Measurements from ENCODE around the gene LINGO1.
A peak's percentile ranks its signal among the peaks of the same experiment; 100 is the strongest.

Gene LINGO1

DNA sequence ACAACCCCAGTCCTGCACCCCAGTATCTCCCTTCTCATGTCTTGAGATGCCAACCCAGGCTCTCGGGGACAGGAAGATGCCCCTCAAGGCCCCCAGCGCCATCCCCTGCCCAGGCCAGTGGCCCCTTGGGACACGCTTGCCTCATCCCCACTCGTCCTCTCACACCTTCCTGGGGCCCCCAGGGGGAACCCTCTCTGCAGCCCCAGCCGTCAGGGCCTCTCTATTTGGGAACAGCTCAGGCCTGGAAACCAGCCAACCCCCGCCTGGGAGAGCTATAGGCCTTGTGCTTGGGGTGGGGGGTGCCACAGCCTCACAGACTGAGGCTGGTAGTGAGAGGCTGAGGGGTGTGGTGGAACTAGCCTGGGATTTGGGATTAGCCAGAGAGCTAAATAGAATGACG, 7.8 kb downstream of the LINGO1 start:
- Histone ChIP-seq H3K9ac (ENCODE audit: low read length) (no peak overlapping the region), H2BK15ac (replicated peaks; ENCODE audit: low read depth) (no peak overlapping the region), H3K27me3 (ENCODE audit: insufficient read depth, low read length, poor library complexity) (no peaks in the 10 kb centered on the region), H3K36me3 (ENCODE audit: control insufficient read depth, insufficient read depth, low read length) (no peaks in the 10 kb centered on the region), H3K56ac (ENCODE audit: low read length) (no peak overlapping the region), H3K23ac (ENCODE audit: low read length) (no peak overlapping the region), H3K4me2 (ENCODE audit: low read length) (no peak overlapping the region), H2BK120ac (ENCODE audit: low read depth, low read length) (no peak overlapping the region), H2BK5ac (ENCODE audit: low read length) (no peak overlapping the region), H3K4me3 (ENCODE audit: low read length) (no peak overlapping the region), H4K8ac (ENCODE audit: low read depth, low read length) (no peak overlapping the region), H3K79me1 (ENCODE audit: low read length) (no peaks in the 10 kb centered on the region), H3K79me2 (ENCODE audit: control insufficient read depth, insufficient read depth, low read length) (no peaks in the 10 kb centered on the region), H3K18ac (ENCODE audit: low read length) (no peak overlapping the region), H4K5ac (ENCODE audit: low read length) (no peak overlapping the region), H3K4ac (ENCODE audit: low read depth, low read length) (no peak overlapping the region), H2AK5ac (ENCODE audit: low read length) (no peak overlapping the region), H3K4me1 (ENCODE audit: control insufficient read depth, low read depth, low read length) (peaks cover 9% of the 10 kb centered on the region), H3K27ac (ENCODE audit: low read depth, low read length) (no peak overlapping the region)
- no peak for DNase-seq
- WGBS (ENCODE audit: extremely low coverage, insufficient coverage, low lambda C conversion rate): no CpG with 5 or more reads among the region's 7 CpGs

GRCh38 chr15:77623755-77624524, 8.8 kb downstream of the LINGO1 start:
- Histone ChIP-seq H4K8ac (ENCODE audit: low read depth, low read length) (no peak overlapping the region), H3K27ac (ENCODE audit: low read depth, low read length) (no peak overlapping the region), H2BK15ac (replicated peaks; ENCODE audit: low read depth) (no peak overlapping the region), H3K4ac (ENCODE audit: low read depth, low read length) (no peak overlapping the region), H2AK5ac (ENCODE audit: low read length) (peak overlapping the region; percentile 87), H3K4me1 (ENCODE audit: control insufficient read depth, low read depth, low read length) (peaks cover 9% of the 10 kb centered on the region), H3K18ac (ENCODE audit: low read length) (no peak overlapping the region), H2BK5ac (ENCODE audit: low read length) (peak overlapping the region; percentile 23), H3K27me3 (ENCODE audit: insufficient read depth, low read length, poor library complexity) (no peaks in the 10 kb centered on the region), H2BK120ac (ENCODE audit: low read depth, low read length) (no peak overlapping the region), H3K4me2 (ENCODE audit: low read length) (no peak overlapping the region), H3K79me2 (ENCODE audit: control insufficient read depth, insufficient read depth, low read length) (no peaks in the 10 kb centered on the region), H4K5ac (ENCODE audit: low read length) (no peak overlapping the region), H3K9ac (ENCODE audit: low read length) (no peak overlapping the region), H3K23ac (ENCODE audit: low read length) (peak overlapping the region; percentile 29), H3K4me3 (ENCODE audit: low read length) (no peak overlapping the region), H3K56ac (ENCODE audit: low read length) (peak overlapping the region; percentile 49), H3K79me1 (ENCODE audit: low read length) (no peaks in the 10 kb centered on the region), H3K36me3 (ENCODE audit: control insufficient read depth, insufficient read depth, low read length) (no peaks in the 10 kb centered on the region)
- no CpG with 5 or more reads among the region's 11 CpGs for WGBS (ENCODE audit: extremely low coverage, insufficient coverage, low lambda C conversion rate)
- peak; percentile 62 for DNase-seq

GRCh38 chr15:77622934-77623754, 9.6 kb downstream of the LINGO1 start:
- H2BK5ac ChIP-seq (ENCODE audit: low read length): no peak overlapping the region
- no CpG with 5 or more reads among the region's 18 CpGs for WGBS (ENCODE audit: extremely low coverage, insufficient coverage, low lambda C conversion rate)
- H3K27me3 ChIP-seq (ENCODE audit: insufficient read depth, low read length, poor library complexity): no peaks in the 10 kb centered on the region
- H3K56ac ChIP-seq (ENCODE audit: low read length): no peak overlapping the region
- peak; percentile 89 for DNase-seq
- peak overlapping the region; percentile 28 for H3K18ac ChIP-seq (ENCODE audit: low read length)
- H3K23ac ChIP-seq (ENCODE audit: low read length): no peak overlapping the region
- no peaks in the 10 kb centered on the region for H3K79me2 ChIP-seq (ENCODE audit: control insufficient read depth, insufficient read depth, low read length)
- H3K79me1 ChIP-seq (ENCODE audit: low read length): no peaks in the 10 kb centered on the region
- no peak overlapping the region for H3K9ac ChIP-seq (ENCODE audit: low read length)
- no peak overlapping the region for H2BK15ac ChIP-seq (replicated peaks; ENCODE audit: low read depth)
- no peak overlapping the region for H3K4me2 ChIP-seq (ENCODE audit: low read length)
- H3K36me3 ChIP-seq (ENCODE audit: control insufficient read depth, insufficient read depth, low read length): no peaks in the 10 kb centered on the region
- no peak overlapping the region for H3K4ac ChIP-seq (ENCODE audit: low read depth, low read length)
- H4K5ac ChIP-seq (ENCODE audit: low read length): no peak overlapping the region
- no peak overlapping the region for H4K8ac ChIP-seq (ENCODE audit: low read depth, low read length)
- no peak overlapping the region for H3K27ac ChIP-seq (ENCODE audit: low read depth, low read length)
- no peak overlapping the region for H2BK120ac ChIP-seq (ENCODE audit: low read depth, low read length)
- peaks cover 9% of the 10 kb centered on the region for H3K4me1 ChIP-seq (ENCODE audit: control insufficient read depth, low read depth, low read length)
- no peak overlapping the region for H3K4me3 ChIP-seq (ENCODE audit: low read length)
- no peak overlapping the region for H2AK5ac ChIP-seq (ENCODE audit: low read length)

- whole genome bisulfite sequencing (ENCODE audit: extremely low coverage, insufficient coverage, low lambda C conversion rate): no CpG with 5 or more reads among the region's 22 CpGs
- no peak overlapping the region for H3K27ac ChIP-seq (ENCODE audit: low read depth, low read length)
Observed at GRCh38 chr15:77622209-77622933, 10.3 kb downstream of the LINGO1 start.

GRCh38 chr15:77621847-77622208, 10.9 kb downstream of the LINGO1 start:
- Histone ChIP-seq H3K27ac (ENCODE audit: low read depth, low read length) (no peak overlapping the region), H3K9ac (ENCODE audit: low read length) (no peak overlapping the region), H3K4me2 (ENCODE audit: low read length) (no peak overlapping the region), H4K8ac (ENCODE audit: low read depth, low read length) (no peak overlapping the region), H3K79me2 (ENCODE audit: control insufficient read depth, insufficient read depth, low read length) (no peaks in the 10 kb centered on the region), H3K56ac (ENCODE audit: low read length) (peak overlapping the region; percentile 65), H2BK120ac (ENCODE audit: low read depth, low read length) (no peak overlapping the region), H2BK15ac (replicated peaks; ENCODE audit: low read depth) (no peak overlapping the region), H3K18ac (ENCODE audit: low read length) (no peak overlapping the region), H3K4me3 (ENCODE audit: low read length) (no peak overlapping the region), H2BK5ac (ENCODE audit: low read length) (no peak overlapping the region), H3K79me1 (ENCODE audit: low read length) (no peaks in the 10 kb centered on the region), H3K23ac (ENCODE audit: low read length) (no peak overlapping the region), H3K36me3 (ENCODE audit: control insufficient read depth, insufficient read depth, low read length) (no peaks in the 10 kb centered on the region), H3K4me1 (ENCODE audit: control insufficient read depth, low read depth, low read length) (peaks cover 9% of the 10 kb centered on the region), H4K5ac (ENCODE audit: low read length) (no peak overlapping the region), H2AK5ac (ENCODE audit: low read length) (no peak overlapping the region), H3K27me3 (ENCODE audit: insufficient read depth, low read length, poor library complexity) (no peaks in the 10 kb centered on the region), H3K4ac (ENCODE audit: low read depth, low read length) (no peak overlapping the region)
- WGBS (ENCODE audit: extremely low coverage, insufficient coverage, low lambda C conversion rate): no CpG with 5 or more reads among the region's 16 CpGs
- no peak for DNase-seq

More at GRCh38 chr15:77622209-77622933, 10.3 kb downstream of the LINGO1 start:
- Histone ChIP-seq H2BK15ac (replicated peaks; ENCODE audit: low read depth) (no peak overlapping the region), H3K23ac (ENCODE audit: low read length) (no peak overlapping the region), H2BK5ac (ENCODE audit: low read length) (no peak overlapping the region), H3K4ac (ENCODE audit: low read depth, low read length) (no peak overlapping the region), H2AK5ac (ENCODE audit: low read length) (no peak overlapping the region), H3K9ac (ENCODE audit: low read length) (no peak overlapping the region), H3K36me3 (ENCODE audit: control insufficient read depth, insufficient read depth, low read length) (no peaks in the 10 kb centered on the region), H3K56ac (ENCODE audit: low read length) (peak overlapping the region; percentile 40), H4K8ac (ENCODE audit: low read depth, low read length) (no peak overlapping the region), H3K4me2 (ENCODE audit: low read length) (no peak overlapping the region), H3K4me3 (ENCODE audit: low read length) (no peak overlapping the region), H3K79me1 (ENCODE audit: low read length) (no peaks in the 10 kb centered on the region), H3K79me2 (ENCODE audit: control insufficient read depth, insufficient read depth, low read length) (no peaks in the 10 kb centered on the region), H3K18ac (ENCODE audit: low read length) (peak overlapping the region; percentile 28), H3K27me3 (ENCODE audit: insufficient read depth, low read length, poor library complexity) (no peaks in the 10 kb centered on the region), H4K5ac (ENCODE audit: low read length) (no peak overlapping the region), H2BK120ac (ENCODE audit: low read depth, low read length) (no peak overlapping the region), H3K4me1 (ENCODE audit: control insufficient read depth, low read depth, low read length) (peaks cover 9% of the 10 kb centered on the region)
- peak; percentile 48 for DNase-seq
